Keratinocyte (primary cell): ENCODE results near the gene DSCAM. TPM values are rescaled to one million over a fixed set of nuclear protein-coding genes. Genes with fewer than 3 reads are reported as not detected.

Experiments
- DNase-seq: peaks from one replicate; pipeline ENCODE4 v3.0.0-alpha.2; 2011; ENCODE audit warnings: low read depth, missing footprints, low spot score
- FAIRE-seq: peaks from 2 replicates; lab custom pipeline; 2011; peaks lifted over from hg19 to GRCh38; lab: Jason Lieb, UNC
- H2AFZ ChIP-seq: 2 replicates; pipeline ENCODE4 v1.6.0; 2012; ENCODE audit warnings: low read length, control low read depth, inconsistent platforms; ENCODE audit not compliant: control insufficient read depth
- H3K27ac ChIP-seq: 2 replicates; pipeline ENCODE4 v1.5.1; 2011; ENCODE audit warnings: low read length; ENCODE audit not compliant: control insufficient read depth, insufficient read depth
- H3K27me3 ChIP-seq: 3 replicates; pipeline ENCODE4 v1.6.0; 2011; ENCODE audit warnings: low read length; ENCODE audit not compliant: control insufficient read depth, insufficient read depth; ENCODE audit errors: extremely low read depth
- H3K36me3 ChIP-seq, 2 experiments: 2 replicates in 1 of 2; 3 replicates in 1 of 2; pipeline ENCODE4 v1.5.1; 2011; ENCODE audit warnings: low read length in 2 of 2, mild to moderate bottlenecking in 1 of 2; ENCODE audit not compliant: control insufficient read depth in 2 of 2, insufficient read depth in 2 of 2; ENCODE audit errors: extremely low read depth in 1 of 2
- H3K4me1 ChIP-seq: 3 replicates; pipeline ENCODE4 v1.5.1; 2011; ENCODE audit warnings: low read length; ENCODE audit not compliant: control insufficient read depth, insufficient read depth; ENCODE audit errors: extremely low read depth
- H3K4me2 ChIP-seq: 3 replicates; pipeline ENCODE4 v1.6.0; 2011; ENCODE audit warnings: low read depth, low read length; ENCODE audit not compliant: control insufficient read depth, insufficient read depth; ENCODE audit errors: extremely low read depth
- H3K4me3 ChIP-seq, 3 experiments: fragments of 200-600 bp in 1 of 3; sonication (generic) in 1 of 3; 2 replicates in 2 of 3; 3 replicates in 1 of 3; pipeline ENCODE4 v1.5.1; 2011 to 2016; ENCODE audit warnings: low read length in 3 of 3, mild to moderate bottlenecking in 3 of 3, control low read depth in 2 of 3, inconsistent platforms in 1 of 3, low read depth in 1 of 3, mixed read lengths in 1 of 3, mixed run types in 1 of 3, moderate library complexity in 1 of 3; ENCODE audit not compliant: control insufficient read depth in 2 of 3, insufficient read depth in 2 of 3; ENCODE audit errors: extremely low read depth in 1 of 3
- H3K79me2 ChIP-seq: 2 replicates; pipeline ENCODE4 v1.6.0; 2012; ENCODE audit warnings: low read length; ENCODE audit not compliant: control insufficient read depth, insufficient read depth
- H3K9ac ChIP-seq: 3 replicates; pipeline ENCODE4 v1.6.0; 2011; ENCODE audit warnings: low read length; ENCODE audit not compliant: control insufficient read depth, insufficient read depth; ENCODE audit errors: extremely low read depth
- H3K9me1 ChIP-seq: 3 replicates; pipeline ENCODE4 v1.6.0; 2011; ENCODE audit warnings: low read length; ENCODE audit not compliant: control insufficient read depth, insufficient read depth; ENCODE audit errors: extremely low read depth
- H3K9me3 ChIP-seq: 2 replicates; pipeline ENCODE4 v1.5.1; 2012; ENCODE audit warnings: low read depth, low read length; ENCODE audit not compliant: control insufficient read depth
- H4K20me1 ChIP-seq: 3 replicates; pipeline ENCODE4 v1.6.0; 2011; ENCODE audit warnings: low read length; ENCODE audit not compliant: control insufficient read depth, insufficient read depth; ENCODE audit errors: extremely low read depth
- EZH2 ChIP-seq: IDR thresholded peaks from one replicate; pipeline ENCODE4 v1.6.1; 2012; ENCODE audit warnings: inconsistent platforms, mild to moderate bottlenecking, low read length, moderate library complexity
- dilution Hi-C: fragments of 300-500 bp; cut with MboI; formaldehyde crosslinking; loops from one replicate; pipeline ENCODE4 v1.7.0; 2020; ENCODE audit warnings: low sequenced_read_pairs; ENCODE audit not compliant: extremely low pct_ligation_motif_present
- polyA plus RNA-seq, 5 experiments: library from polyadenylated mRNA; depleted of rRNA in 3 of 5; stranded (reverse) in 3 of 5; stranded (forward) in 1 of 5; unstranded in 1 of 5; fragments of >200 nt; gene quantifications; 1 replicate in 1 of 5; 2 replicates in 3 of 5; 3 replicates in 1 of 5; pipeline versions ENCODE4 v1.2.1 to v1.2.3, GENCODE V29; 2011 to 2012; ENCODE audit warnings: missing spikeins in 2 of 5, low read depth in 1 of 5, low replicate concordance in 1 of 5
- TF ChIP-seq, protein P1 (sequence below), 3 experiments: IDR thresholded peaks in 1 of 3; conservative IDR thresholded peaks in 1 of 3; optimal IDR thresholded peaks in 1 of 3; 2 replicates in 2 of 3; 3 replicates in 1 of 3; pipeline versions ENCODE3 to v1.5.1; 2011; ENCODE audit warnings: low read length in 3 of 3, mild to moderate bottlenecking in 3 of 3, moderate library complexity in 2 of 3, control low read depth in 1 of 3, inconsistent platforms in 1 of 3; ENCODE audit not compliant: insufficient read depth in 2 of 3; ENCODE audit errors: extremely low read depth in 1 of 3

DSCAM gene
- polyA plus RNA-seq, 1 donor (not counting 4 experiments of a cell fraction or from before 2014, with no cell fraction given), result 2.1 TPM

DNA sequence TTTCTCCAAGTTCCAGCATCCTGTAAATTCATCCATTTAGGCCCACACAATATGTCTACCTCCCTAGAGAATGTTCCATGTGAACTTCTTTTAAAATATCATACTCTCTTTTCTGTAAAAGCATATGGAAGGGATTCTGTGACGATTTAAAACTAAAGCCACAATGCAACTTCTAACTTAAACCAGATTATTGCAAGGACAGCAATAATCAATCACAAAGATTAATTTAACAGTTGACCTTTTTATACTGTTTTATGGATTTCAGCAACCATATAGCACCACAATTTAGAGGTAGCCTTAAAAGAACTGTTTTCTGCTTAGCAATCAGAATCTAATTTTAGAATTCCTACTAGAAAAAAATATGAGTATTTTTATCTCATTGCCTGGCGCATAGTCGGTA lies 58.3 kb downstream of the DSCAM start:
- no peak for FAIRE-seq

DNA sequence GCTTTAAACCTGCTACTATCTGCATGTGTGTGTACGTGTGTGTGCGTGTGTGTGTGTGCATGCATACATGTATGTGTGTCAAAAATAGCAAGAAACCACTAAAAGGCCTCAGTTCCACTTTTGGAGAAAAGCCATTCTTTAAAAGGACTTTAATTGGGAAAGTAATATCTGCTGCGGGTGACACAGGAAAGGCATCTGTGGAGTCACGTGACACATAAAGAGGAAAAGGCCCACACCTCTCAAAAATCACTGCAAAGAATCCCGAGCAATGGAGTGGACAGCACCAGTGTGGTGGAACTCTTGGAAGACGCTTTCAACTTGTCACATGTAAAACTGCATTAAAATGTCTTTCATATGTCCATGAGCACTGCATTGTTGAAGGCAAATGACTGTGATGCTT lies 63.6 kb downstream of the DSCAM start:
- Histone ChIP-seq H3K9me1 (no peaks in the 10 kb centered on the region), H3K27ac (no peak overlapping the region), H3K4me3 (no peak overlapping the region), H3K79me2 (no peaks in the 10 kb centered on the region), H4K20me1 (no peaks in the 10 kb centered on the region), H3K4me2 (no peak overlapping the region), H3K9me3 (no peaks in the 10 kb centered on the region), H3K4me1 (no peaks in the 10 kb centered on the region), H2AFZ (no peak overlapping the region), H3K36me3 (no peaks in the 10 kb centered on the region), H3K9ac (no peak overlapping the region), H3K27me3 (no peaks in the 10 kb centered on the region)
- no peak for TF ChIP-seq EZH2
- TF ChIP-seq, protein P1, sequence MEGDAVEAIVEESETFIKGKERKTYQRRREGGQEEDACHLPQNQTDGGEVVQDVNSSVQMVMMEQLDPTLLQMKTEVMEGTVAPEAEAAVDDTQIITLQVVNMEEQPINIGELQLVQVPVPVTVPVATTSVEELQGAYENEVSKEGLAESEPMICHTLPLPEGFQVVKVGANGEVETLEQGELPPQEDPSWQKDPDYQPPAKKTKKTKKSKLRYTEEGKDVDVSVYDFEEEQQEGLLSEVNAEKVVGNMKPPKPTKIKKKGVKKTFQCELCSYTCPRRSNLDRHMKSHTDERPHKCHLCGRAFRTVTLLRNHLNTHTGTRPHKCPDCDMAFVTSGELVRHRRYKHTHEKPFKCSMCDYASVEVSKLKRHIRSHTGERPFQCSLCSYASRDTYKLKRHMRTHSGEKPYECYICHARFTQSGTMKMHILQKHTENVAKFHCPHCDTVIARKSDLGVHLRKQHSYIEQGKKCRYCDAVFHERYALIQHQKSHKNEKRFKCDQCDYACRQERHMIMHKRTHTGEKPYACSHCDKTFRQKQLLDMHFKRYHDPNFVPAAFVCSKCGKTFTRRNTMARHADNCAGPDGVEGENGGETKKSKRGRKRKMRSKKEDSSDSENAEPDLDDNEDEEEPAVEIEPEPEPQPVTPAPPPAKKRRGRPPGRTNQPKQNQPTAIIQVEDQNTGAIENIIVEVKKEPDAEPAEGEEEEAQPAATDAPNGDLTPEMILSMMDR (optimal IDR thresholded peaks at IDR 0.05 in 1 of 3, IDR thresholded peaks at IDR 0.05 in 1 of 3, conservative IDR thresholded peaks at IDR 0.05 in 1 of 3; ENCODE audit: extremely low read depth in 1 of 3, insufficient read depth in 2 of 3, low read length in 3 of 3), result no peak
- FAIRE-seq (no peak), DNase-seq (no peak)
- dilution Hi-C loops, result no loop called here

More for the DNA sequence above, 58.3 kb downstream of the DSCAM start:
- Histone ChIP-seq H3K4me3 (no peak overlapping the region), H3K79me2 (no peaks in the 10 kb centered on the region), H3K4me2 (no peak overlapping the region), H2AFZ (no peak overlapping the region), H3K9ac (no peak overlapping the region), H3K9me3 (no peaks in the 10 kb centered on the region), H3K27me3 (no peaks in the 10 kb centered on the region), H3K27ac (no peak overlapping the region), H4K20me1 (no peaks in the 10 kb centered on the region), H3K9me1 (no peaks in the 10 kb centered on the region), H3K36me3 (no peaks in the 10 kb centered on the region), H3K4me1 (no peaks in the 10 kb centered on the region)
- TF ChIP-seq, protein P1 (optimal IDR thresholded peaks at IDR 0.05 in 1 of 3, IDR thresholded peaks at IDR 0.05 in 1 of 3, conservative IDR thresholded peaks at IDR 0.05 in 1 of 3; ENCODE audit: extremely low read depth in 1 of 3, insufficient read depth in 2 of 3, low read length in 3 of 3), result no peak
- TF ChIP-seq EZH2, result no peak
- dilution Hi-C loops, result no loop called here
- no peak for DNase-seq
